Measurements from ENCODE around the gene ZNF576. TPM values are rescaled to one million over a fixed set of nuclear protein-coding genes. Genes with fewer than 3 reads are reported as not detected.

Gene ZNF576
- total and polyA plus RNA-seq, 2 of the 13 experiments (the other 11 are each of a cell fraction or from before 2014, with no cell fraction given) = 7.2 to 9.6 TPM

GRCh38 chr19:43634872-43635560 is 38.6 kb downstream of the ZNF576 start (continued):
- TF ChIP-seq MXI1 (IDR thresholded peaks at IDR 0.05; ENCODE audit: borderline replicate concordance, low read depth, low read length) = peak; percentile 14; the same call in 1 of the 3 replicates
- peak; percentile 49; the same call in 1 of the 2 replicates for TF ChIP-seq CBFB (CRISPR knock-in tag; IDR thresholded peaks at IDR 0.05)
- no peak for TF ChIP-seq ZNF724P (CRISPR knock-in tag; IDR thresholded peaks at IDR 0.05; ENCODE audit: borderline replicate concordance)
- no peak for TF ChIP-seq BRCA1 (CRISPR knock-in tag; IDR thresholded peaks at IDR 0.05)
- no peak; the same call in 1 of the 2 replicates for TF ChIP-seq ZNF431 (CRISPR knock-in tag; IDR thresholded peaks at IDR 0.05; ENCODE audit: borderline replicate concordance, low read depth)
- no peak for TF ChIP-seq POGK (CRISPR knock-in tag; conservative IDR thresholded peaks at IDR 0.05)
- TF ChIP-seq CCDC6 (CRISPR knock-in tag; IDR thresholded peaks at IDR 0.05) = no peak
- TF ChIP-seq MATR3 (CRISPR knock-in tag; IDR thresholded peaks at IDR 0.05) = no peak
- TF ChIP-seq JDP2 (CRISPR knock-in tag; IDR thresholded peaks at IDR 0.05; ENCODE audit: borderline replicate concordance) = no peak
- peak; percentile 63; the same call in 1 of the 2 replicates for TF ChIP-seq ZNF770 (CRISPR knock-in tag; IDR thresholded peaks at IDR 0.05)
- TF ChIP-seq ZNF138 (CRISPR knock-in tag; IDR thresholded peaks at IDR 0.05; ENCODE audit: low read depth) = no peak
- TF ChIP-seq ZMYM3 (CRISPR knock-in tag; IDR thresholded peaks at IDR 0.05) = no peak
- no peak for TF ChIP-seq TAF15 (IDR thresholded peaks at IDR 0.05; ENCODE audit: low read depth, low read length, poor library complexity, severe bottlenecking)
- TF ChIP-seq ZBTB1 (CRISPR knock-in tag; IDR thresholded peaks at IDR 0.05; ENCODE audit: borderline replicate concordance) = no peak
- TF ChIP-seq ZNF572 (CRISPR knock-in tag; IDR thresholded peaks at IDR 0.05) = no peak
- TF ChIP-seq ATF4 (CRISPR knock-in tag; IDR thresholded peaks at IDR 0.05) = no peak
- TF ChIP-seq NFKBIZ (CRISPR knock-in tag; IDR thresholded peaks at IDR 0.05) = no peak
- TF ChIP-seq ARID3A (IDR thresholded peaks at IDR 0.05; ENCODE audit: low read depth, low read length) = no peak
- no peak for TF ChIP-seq CREB3 (CRISPR knock-in tag; IDR thresholded peaks at IDR 0.05)
- no peak for TF ChIP-seq ZNF12 (CRISPR knock-in tag; IDR thresholded peaks at IDR 0.05)
- no peak for TF ChIP-seq JARID2 (CRISPR knock-in tag; IDR thresholded peaks at IDR 0.05; ENCODE audit: insufficient replicate concordance)
- TF ChIP-seq ZNF879 (CRISPR knock-in tag; IDR thresholded peaks at IDR 0.05) = no peak
- TF ChIP-seq BCL6 (CRISPR knock-in tag; IDR thresholded peaks at IDR 0.05) = no peak
- TF ChIP-seq MED13 (CRISPR knock-in tag; IDR thresholded peaks at IDR 0.05) = no peak
